ENCODE data around the gene SOX13. TPM values are rescaled to one million over a fixed set of nuclear protein-coding genes. Genes with fewer than 3 reads are reported as not detected.

SOX13 gene
- total RNA-seq, 1 donor from 2014 or later = 12.1 TPM

DNA sequence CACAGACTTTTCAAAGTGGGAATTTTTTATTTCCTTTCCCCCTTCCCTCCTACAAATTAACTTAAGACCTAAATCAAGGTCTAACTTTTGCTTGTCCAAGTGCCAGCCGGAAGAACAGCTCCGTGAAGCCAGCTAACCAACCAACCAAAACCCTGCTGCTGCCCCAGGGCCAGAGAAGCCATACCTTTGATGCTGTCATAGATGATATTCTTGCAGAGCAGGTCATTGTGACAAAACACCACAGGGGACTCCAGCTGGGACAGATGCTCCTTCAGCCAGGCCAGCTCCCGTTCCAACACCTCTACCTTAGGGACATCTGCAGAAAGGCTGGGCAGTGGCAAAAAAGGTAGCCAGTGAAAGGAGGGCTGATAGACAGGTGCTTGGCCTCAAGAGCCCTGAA, 68.2 kb downstream of the SOX13 start:
- no peak for DNase-seq (ENCODE audit: missing footprints)
- intact Hi-C loops (cut with DNase I) = no loop called here
- ATAC-seq = no peak

DNA sequence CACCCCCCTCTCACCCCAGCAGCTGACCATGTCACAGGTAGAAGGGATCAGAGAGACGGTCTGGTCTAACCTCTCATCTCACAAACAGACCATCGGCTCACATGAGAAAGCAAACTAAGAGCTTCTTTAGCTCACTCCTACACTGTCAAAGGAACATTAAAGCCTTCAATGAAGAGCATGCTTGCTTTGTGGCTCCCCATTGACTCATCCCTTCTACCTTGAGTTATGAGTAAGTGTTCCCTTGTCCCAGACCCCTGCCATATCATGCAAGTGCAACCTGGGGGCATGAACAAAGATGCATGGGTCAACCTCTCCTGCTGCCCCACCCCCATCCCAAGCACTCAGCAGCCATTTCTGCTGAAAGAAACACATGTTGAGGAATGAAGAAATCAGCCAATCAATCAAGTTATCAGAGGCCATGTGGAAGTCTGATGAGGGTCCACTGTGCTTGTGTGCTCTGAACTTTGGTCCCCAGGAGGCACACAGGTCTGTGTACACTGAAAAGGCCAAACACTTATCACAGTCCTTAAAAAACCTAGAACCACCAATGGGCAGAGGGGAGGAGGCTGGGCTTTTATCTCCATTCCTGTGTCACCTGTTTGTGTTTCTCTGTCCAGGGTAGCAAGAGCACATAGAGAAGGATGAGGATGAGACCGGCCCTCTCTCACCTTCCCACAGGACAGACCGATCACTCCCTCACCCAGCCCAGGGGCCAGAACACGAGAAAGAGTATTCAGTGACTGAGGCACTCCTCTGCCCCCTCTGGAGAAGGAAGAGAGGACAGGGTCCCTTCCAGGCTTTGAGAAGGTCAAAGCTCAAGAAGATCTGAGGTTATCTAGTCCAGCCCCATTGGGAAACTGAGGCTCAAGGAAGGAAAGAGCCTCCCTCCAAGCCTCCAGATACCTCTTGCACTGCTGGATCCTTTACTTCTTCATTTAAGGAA, 69.4 kb downstream of the SOX13 start:
- ATAC-seq (no peak), DNase-seq (ENCODE audit: missing footprints) (no peak)
- intact Hi-C loops (cut with DNase I) = no loop called here

- intact Hi-C loops (cut with DNase I) = no loop called here
- DNase-seq (ENCODE audit: missing footprints) (no peak), ATAC-seq (no peak)
Observed at GRCh38 chr1:204143276-204144041, 70.5 kb downstream of the SOX13 start.

DNA sequence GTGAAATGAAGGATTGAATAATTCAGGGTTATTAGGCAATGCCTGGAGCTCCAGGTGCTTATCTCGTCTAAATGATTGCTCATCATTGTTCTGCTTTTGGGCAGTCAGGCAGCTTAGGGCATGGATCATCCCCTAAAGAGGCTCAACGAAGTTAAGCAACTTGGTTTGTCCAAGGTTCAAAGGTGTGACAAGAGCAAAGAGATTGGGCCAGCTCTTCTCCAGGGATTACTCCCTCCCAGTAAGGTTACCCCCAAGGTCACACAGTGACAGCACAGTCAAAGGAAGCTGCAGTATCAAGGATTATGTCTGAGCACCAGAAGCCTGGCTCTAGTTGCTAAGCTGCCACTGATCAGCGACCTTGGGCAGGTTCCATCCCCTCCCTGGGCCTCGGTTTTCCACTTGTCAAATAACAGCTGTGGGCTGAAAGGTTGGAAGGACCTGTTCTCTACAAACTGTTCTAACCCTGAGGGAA, 72.2 kb downstream of the SOX13 start:
- no peak for ATAC-seq
- intact Hi-C loops (cut with DNase I) = no loop called here
- DNase-seq (ENCODE audit: missing footprints) = no peak

- ATAC-seq (no peak), DNase-seq (ENCODE audit: missing footprints) (peak; percentile 45)
- intact Hi-C loops (cut with DNase I) = no loop called here
Observed at GRCh38 chr1:204146309-204146708, 73.4 kb downstream of the SOX13 start.

GRCh38 chr1:204146965-204147364, 74.0 kb downstream of the SOX13 start:
- DNase-seq (ENCODE audit: missing footprints) = peak; percentile 66
- no peak for ATAC-seq
- intact Hi-C loops (cut with DNase I) = no loop called here

GRCh38 chr1:204147406-204148383, 74.8 kb downstream of the SOX13 start:
- intact Hi-C loops (cut with DNase I) = no loop called here
- ATAC-seq (no peak), DNase-seq (ENCODE audit: missing footprints) (peak; percentile 20)

GRCh38 chr1:204149107-204149506, 76.2 kb downstream of the SOX13 start:
- no peak for ATAC-seq
- intact Hi-C loops (cut with DNase I) = no loop called here
- DNase-seq (ENCODE audit: missing footprints) = no peak

- DNase-seq (ENCODE audit: missing footprints) (peak; percentile 63), ATAC-seq (peak; percentile 38)
- intact Hi-C loops (cut with DNase I) = no loop called here
Observed at GRCh38 chr1:204149635-204150565, 77.0 kb downstream of the SOX13 start.

DNA sequence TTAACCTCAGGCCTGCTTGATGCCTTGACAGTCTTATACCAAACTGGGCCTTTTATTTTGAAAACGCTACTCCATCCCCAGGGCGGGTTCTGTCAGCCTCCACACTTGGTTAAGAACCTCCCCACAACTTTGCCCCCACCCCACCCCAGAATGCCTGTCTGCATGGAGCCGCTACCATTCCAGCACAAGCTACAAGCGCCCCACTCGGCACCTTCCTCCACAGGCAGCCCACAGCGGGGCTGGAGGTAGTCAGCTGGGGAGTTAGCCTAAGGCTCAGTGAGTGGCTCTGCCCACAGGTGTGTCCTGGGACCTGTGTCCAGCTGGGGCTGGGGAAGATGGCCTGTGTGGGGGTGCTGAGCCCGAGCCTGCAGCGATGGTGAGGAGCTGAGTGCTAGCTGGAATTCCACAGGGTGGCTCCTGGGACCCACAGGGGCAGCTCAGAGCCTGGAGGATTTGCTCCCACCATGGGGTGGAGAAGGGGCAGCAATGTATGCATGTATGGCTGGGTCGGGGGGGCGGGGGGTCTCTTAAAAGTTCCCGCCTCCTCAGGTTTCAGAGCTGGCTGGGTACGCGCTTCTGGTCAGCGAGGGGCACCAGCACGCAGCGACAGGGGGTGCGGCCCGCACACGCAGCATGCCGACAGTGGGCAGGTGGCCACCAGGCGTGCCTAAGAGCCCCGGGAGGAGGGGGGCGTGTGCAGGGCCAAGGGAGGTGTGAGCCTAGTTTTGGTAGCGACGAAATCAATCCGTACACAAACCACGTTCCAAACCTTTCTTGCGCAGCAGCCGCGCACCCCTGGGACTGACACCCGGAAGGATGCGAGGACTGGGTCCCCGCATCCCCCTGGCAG, 78.0 kb downstream of the SOX13 start:
- intact Hi-C loops (cut with DNase I) = no loop called here
- peak; percentile 58 for DNase-seq (ENCODE audit: missing footprints)
- ATAC-seq = peak; percentile 43

DNA sequence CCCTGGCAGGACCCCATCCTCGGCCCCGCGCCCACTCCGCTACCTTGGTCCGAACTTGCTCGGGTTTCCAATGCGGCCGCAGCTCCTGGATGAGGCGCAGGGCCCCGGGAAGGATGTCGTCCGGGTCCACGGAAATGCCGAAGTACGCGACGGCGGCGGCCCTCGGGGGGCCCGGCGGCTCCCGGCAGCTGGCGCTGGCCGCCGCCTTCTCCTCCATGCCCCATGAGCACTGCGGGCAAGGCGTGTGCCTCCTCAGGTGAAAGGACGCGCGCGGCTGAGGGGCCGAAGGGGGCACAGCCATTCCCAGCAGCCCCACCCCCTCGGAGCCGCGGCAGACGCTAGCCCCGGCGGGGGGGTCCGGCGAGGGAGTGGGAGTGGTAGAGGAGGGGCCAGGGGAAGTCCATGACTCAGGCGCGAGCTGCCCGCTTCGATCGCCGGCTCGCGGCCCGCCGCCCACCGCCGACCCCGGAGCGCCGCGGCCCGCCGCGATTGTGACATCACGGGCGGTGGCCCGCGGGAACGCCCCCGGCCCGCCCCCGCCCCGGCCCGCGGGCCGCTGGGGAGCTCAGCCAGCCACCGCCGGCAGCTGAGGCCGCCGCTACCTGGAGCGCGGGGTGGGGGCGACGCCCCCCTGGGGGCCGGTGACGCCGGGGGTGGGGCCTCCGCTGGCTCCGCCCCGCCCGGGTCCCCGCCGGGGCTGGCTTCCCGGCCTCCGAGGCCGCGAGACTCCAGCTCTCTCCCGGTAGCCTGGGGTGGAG, 78.8 kb downstream of the SOX13 start, which contains the start of gene ETNK2:
ETNK2 (minus strand) TSS at position 493 of the 758 bp plus-strand sequence; CDS start at position 301, 192 bp downstream.
- DNase-seq (ENCODE audit: missing footprints) = no peak
- ATAC-seq = peak; percentile 38
- intact Hi-C loops (cut with DNase I) = no loop called here

- ATAC-seq (no peak), DNase-seq (ENCODE audit: missing footprints) (peak; percentile 68)
- intact Hi-C loops (cut with DNase I) = no loop called here
Observed at GRCh38 chr1:204152310-204153044, 79.6 kb downstream of the SOX13 start.

DNA sequence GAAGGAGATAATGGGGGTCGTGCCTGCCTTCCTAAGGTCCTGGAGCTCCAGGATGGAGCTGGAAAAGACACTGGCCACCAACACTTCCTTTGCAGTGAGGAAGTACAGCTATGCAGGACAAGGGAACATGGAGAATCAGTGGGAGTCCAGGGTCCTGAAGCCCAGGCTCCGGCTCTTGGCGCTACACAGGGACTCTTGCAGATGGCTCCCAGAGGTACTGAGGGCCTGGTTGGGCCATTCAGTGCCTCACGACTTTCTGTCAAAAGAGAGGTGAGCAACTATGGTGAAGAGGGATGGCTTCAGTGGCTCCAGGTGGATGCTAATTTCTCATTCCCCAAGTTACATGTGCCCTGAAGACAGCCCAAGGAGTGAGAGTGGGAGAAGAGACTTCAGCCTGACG, 80.8 kb downstream of the SOX13 start:
- no peak for ATAC-seq
- DNase-seq (ENCODE audit: missing footprints) = peak; percentile 54
- intact Hi-C loops (cut with DNase I) = no loop called here

DNA sequence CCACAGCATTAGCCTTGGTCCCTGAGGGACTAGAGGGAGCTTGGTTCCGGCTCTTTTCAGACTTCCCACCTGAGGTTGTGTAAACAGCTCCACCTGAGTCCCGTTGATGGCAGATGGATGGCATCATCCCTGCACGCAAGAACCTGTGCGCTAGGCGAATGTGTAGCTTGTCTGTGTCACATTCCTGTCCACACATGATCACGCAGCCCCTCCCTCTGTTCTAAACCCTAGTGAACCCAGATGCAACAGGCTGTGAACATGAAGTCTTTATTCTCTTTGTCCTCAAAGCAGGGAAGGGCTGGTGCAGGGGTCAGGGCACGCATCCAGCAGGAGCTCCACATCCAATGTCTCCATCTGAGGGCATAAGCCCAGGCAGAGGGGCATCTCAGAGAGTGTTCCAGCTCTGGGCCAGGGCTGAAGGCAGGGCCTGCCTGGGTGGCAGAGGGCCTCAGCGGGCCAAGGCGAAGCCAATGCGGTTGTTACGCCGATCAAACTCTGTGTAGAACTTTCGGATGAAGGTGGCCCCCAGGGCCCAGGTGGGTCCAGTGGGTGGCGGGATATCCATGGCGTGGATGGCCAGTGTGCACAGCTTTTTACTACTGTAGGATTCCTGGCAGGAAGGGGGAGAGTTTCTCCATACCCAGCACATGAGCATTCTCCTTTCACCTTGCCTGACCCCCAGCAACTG, 81.8 kb downstream of the SOX13 start:
- ATAC-seq (no peak), DNase-seq (ENCODE audit: missing footprints) (peak; percentile 63)
- intact Hi-C loops (cut with DNase I) = no loop called here

- intact Hi-C loops (cut with DNase I) = no loop called here
- DNase-seq (ENCODE audit: missing footprints) = no peak
- no peak for ATAC-seq
Observed at GRCh38 chr1:204155881-204156280, 83.0 kb downstream of the SOX13 start.
